ENCODE results near the gene FRK.

- TF ChIP-seq CTCF (IDR thresholded peaks at IDR 0.05), result no peak
- no peak for TF ChIP-seq POLR2A (IDR thresholded peaks at IDR 0.05)
These were observed 43.0 kb downstream of the FRK start for GRCh38 chr6:116017546-116018295.

Data from testis (tissue), 2 donors.